Coronary artery (tissue), 2 donors: ENCODE data around the gene GOLT1A.

Experiments used
- DNase-seq: peaks from one replicate; pipeline ENCODE4 v3.0.0-alpha.2; 2017; ENCODE audit warnings: low spot score
- H3K27ac ChIP-seq, 2 donors: fragments of 200-600 bp; sonication (generic); one replicate each; pipeline ENCODE4 v1.5.1; 2016 to 2019
- H3K4me3 ChIP-seq: fragments of 200-600 bp; sonication (generic); 2 replicates; pipeline ENCODE4 v1.5.1; 2016; ENCODE audit warnings: mild to moderate bottlenecking, moderate library complexity
- TF ChIP-seq, protein P1 (sequence below): fragments of 200-600 bp; sonication (generic); IDR thresholded peaks from one replicate; pipeline ENCODE4 v1.5.1; 2019; ENCODE audit warnings: antibody characterized with exemption

The GOLT1A gene

DNA sequence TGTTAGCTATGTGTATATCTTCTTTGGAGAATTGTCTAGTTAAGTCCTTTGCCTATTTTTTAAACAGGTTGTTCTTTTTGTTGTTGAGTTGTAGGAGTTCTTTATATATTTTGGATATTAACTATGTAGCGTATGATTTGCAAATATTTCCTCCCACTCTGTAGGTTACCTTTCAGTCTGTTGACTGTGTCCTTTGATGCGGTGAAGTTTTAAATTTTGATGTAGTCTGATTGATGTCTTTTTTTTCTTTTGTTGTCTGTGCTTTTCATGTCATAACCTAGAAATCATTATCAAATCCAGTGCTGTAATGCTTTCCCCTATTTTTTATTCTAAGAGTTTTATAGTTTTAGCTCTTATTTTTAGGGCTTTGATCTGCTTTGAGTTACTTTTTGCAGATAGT is 8.8 kb downstream of the GOLT1A start:
- Histone ChIP-seq H3K4me3 (no peak overlapping the region), H3K27ac (no peak overlapping the region)
- TF ChIP-seq, protein P1, sequence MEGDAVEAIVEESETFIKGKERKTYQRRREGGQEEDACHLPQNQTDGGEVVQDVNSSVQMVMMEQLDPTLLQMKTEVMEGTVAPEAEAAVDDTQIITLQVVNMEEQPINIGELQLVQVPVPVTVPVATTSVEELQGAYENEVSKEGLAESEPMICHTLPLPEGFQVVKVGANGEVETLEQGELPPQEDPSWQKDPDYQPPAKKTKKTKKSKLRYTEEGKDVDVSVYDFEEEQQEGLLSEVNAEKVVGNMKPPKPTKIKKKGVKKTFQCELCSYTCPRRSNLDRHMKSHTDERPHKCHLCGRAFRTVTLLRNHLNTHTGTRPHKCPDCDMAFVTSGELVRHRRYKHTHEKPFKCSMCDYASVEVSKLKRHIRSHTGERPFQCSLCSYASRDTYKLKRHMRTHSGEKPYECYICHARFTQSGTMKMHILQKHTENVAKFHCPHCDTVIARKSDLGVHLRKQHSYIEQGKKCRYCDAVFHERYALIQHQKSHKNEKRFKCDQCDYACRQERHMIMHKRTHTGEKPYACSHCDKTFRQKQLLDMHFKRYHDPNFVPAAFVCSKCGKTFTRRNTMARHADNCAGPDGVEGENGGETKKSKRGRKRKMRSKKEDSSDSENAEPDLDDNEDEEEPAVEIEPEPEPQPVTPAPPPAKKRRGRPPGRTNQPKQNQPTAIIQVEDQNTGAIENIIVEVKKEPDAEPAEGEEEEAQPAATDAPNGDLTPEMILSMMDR, result no peak
- no peak for DNase-seq

DNA sequence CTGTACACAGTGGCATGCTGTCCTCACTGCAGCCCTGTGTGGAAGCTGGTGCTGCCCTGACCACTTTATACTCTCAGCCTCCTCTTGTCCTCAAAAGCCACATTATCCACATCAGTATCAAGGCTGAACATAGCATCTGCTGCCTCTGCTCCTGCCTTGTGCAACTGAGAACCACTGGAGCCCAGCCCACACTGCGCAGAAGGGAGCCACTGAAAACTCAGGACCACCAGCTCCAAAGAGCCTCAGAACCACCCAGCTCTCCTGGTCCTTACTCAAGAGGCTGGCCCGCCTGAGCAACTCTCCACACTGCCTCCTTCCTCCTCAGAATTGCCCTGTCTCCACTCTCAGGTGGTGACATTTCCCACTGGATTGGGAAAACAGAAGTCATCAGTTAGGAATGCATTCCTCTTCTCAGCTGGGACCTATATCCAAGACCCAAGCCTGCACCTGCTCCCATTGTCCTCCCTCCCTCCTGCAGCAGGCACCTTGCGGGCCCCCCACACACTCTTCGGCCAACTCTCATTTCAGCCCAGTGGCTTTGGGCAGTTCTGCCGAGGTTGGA is 10.5 kb downstream of the GOLT1A start:
- no peak for DNase-seq
- no peak overlapping the region for H3K27ac ChIP-seq
- TF ChIP-seq, protein P1, result no peak
- no peak overlapping the region for H3K4me3 ChIP-seq

GRCh38 chr1:204202481-204202880 is 11.3 kb downstream of the GOLT1A start:
- no peak for DNase-seq

DNA sequence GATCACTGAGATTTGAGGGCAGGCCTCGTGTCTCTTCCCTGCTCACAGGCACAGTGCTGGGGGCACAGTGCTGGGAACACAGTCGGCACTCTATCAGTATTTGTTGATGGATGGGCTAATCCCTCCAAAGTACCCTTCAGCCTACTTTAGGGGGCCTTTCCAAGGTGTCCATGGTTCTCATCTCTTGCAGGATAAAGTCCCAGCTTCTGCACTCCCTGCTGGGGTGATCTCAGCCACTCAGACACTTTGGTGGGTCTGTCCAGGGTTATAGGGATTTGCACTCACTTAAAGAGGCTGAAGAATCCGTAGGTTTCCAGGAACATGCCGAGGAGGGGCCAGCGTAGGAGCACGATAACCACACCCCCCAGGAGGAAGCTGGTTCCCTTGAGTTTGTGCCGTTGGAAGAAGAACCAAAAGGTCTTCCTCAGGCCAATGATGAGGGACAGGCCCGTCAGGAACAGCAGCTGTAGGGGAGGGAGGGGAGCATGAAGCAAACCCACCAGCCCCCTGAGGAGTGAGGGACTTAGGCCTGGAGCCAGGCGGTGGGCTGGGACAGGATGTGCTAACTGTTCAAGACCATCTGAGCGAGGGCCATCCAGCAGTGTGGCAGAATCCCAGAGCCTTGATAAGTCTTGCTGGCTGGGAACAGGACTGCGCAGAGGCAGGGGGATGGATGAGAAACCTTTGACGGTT is 12.3 kb downstream of the GOLT1A start:
- TF ChIP-seq, protein P1, result no peak
- H3K27ac ChIP-seq, result no peak overlapping the region
- peak; percentile 33 for DNase-seq

More at GRCh38 chr1:204202481-204202880, 11.3 kb downstream of the GOLT1A start:
- TF ChIP-seq, protein P1, result no peak
- Histone ChIP-seq H3K27ac (no peak overlapping the region), H3K4me3 (no peak overlapping the region)

DNA sequence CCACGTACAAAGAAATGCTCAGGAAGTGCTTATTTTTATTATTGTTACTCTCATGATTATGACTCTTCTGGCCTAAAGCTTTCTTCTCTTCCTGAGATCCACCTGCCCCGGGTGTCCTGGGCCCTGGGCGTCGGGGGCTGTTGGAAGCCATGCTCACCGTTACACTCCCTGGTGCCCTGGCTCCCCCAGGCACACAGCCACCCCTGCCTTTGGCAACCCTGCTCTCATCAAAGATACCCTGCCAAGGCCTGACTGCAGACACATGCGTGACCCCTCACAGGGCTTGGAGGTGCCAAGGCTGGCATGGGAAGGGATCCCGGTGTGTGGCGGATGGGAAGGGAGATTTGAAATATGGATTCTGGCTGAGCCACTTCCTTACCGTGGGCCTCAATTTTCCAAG is 14.2 kb downstream of the GOLT1A start:
- no peak for DNase-seq
- TF ChIP-seq, protein P1, result no peak
- Histone ChIP-seq H3K27ac (no peak overlapping the region), H3K4me3 (no peak overlapping the region)

More for the DNA sequence above, 12.3 kb downstream of the GOLT1A start:
- H3K4me3 ChIP-seq, result no peak overlapping the region

- DNase-seq, result no peak
- H3K27ac ChIP-seq, result no peak overlapping the region
- H3K4me3 ChIP-seq, result no peak overlapping the region
- TF ChIP-seq, protein P1, result no peak
Measured at GRCh38 chr1:204198348-204199340, 15.1 kb downstream of the GOLT1A start.
